Fibroblast of lung (primary cell): ENCODE results near the gene COL10A1.

Source experiments
- CTCF ChIP-seq, 2 donors: IDR thresholded peaks in 1 of 2; conservative IDR thresholded peaks in 1 of 2; 1 replicate in 1 of 2; 2 replicates in 1 of 2; pipeline ENCODE4 v1.5.1; 2011 to 2012; ENCODE audit warnings: low read length in 2 of 2, control low read depth in 1 of 2, inconsistent platforms in 1 of 2, low read depth in 1 of 2, mild to moderate bottlenecking in 1 of 2
- EZH2 ChIP-seq: IDR thresholded peaks from 2 replicates; pipeline ENCODE4 v1.5.1; 2012; ENCODE audit warnings: low read length, control low read depth, mild to moderate bottlenecking; ENCODE audit errors: missing control alignments

DNA sequence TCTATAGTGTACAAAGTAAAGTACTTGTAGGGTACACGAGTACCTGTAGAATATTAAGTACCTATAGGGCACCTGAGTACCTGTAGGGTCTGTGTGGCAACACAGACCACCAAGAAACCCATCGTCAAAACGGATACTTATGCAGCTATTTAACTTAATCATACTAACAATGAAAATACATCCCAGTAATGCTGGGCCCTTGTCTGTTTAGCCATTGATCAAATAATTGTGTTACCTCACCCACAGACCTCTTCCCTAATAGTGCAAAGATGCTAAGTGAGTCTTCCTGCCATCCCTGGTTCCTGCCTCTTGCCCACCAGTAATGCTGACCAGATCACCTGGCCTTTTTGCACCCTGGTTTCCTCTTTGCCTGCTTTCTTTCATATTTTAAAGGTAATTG is 7.5 kb upstream of the COL10A1 start:
- TF ChIP-seq CTCF (conservative IDR thresholded peaks at IDR 0.05 in 1 of 2, IDR thresholded peaks at IDR 0.05 in 1 of 2; ENCODE audit: low read depth in 1 of 2, low read length in 2 of 2) (no peak), EZH2 (no peak)
